H4 (cell line): ENCODE measurements around the gene MRPS34. TPM values are rescaled to one million over a fixed set of nuclear protein-coding genes. Genes with fewer than 3 reads are reported as not detected.

Experiments used
- DNase-seq: peaks from one replicate; pipeline ENCODE4 v3.0.0-alpha.2; 2015; ENCODE audit warnings: low spot score
- total RNA-seq: library from RNA; depleted of rRNA; stranded (reverse); fragments of >200 nt; shearing (Covaris generic); gene quantifications from 2 replicates; pipeline ENCODE4 v1.2.3, GENCODE V29; 2014; rRNA removed

The MRPS34 gene
- total RNA-seq, 1 experiment from 2014 or later: 114 TPM

DNA sequence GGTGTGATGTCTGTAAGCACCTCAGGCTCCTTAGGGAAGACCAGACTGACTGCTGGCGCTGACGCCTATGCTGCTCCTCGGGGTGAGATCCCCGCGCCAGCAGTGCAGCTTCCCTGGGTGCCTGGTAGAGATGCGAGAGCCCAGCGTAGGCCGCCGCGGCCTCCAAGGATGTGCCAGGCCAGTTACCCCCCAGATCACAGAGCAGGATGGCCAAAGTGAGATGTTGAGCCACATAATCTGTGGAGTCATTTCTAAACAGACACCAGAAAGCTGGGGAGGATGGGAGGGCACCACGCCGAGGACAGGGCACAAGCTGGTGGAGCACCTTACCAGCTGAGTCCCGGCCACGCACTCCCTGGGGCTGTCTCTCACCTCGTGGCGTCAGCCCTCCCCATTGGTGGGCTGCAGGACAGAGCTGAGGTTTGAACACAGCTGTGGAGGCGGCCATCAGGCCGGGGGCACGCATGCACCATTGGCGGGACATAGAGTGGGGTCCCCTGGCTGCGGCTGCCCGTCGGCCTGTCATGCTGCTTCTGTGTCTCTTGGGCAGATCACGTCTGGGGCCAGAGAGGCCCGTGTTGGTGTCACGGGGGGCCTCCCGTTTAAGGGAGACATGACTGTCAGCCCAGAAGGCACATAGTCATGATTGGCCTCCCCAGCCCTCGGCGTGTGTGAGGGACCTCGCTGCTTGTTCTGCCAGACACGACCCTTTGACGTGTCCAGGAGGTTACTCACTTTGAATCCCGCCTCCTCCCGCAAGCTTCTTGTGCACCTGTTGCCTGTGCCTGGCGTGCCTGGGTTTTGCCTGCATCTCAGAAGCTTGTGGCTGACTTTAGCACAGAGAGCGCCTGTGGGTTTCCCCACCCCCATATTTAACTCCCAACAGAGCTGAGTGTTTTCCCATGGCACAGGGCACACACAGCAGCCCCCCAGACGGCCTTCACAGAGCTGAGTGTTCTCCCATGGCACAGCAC is 45.0 kb downstream of the MRPS34 start:
- DNase-seq: no peak

DNA sequence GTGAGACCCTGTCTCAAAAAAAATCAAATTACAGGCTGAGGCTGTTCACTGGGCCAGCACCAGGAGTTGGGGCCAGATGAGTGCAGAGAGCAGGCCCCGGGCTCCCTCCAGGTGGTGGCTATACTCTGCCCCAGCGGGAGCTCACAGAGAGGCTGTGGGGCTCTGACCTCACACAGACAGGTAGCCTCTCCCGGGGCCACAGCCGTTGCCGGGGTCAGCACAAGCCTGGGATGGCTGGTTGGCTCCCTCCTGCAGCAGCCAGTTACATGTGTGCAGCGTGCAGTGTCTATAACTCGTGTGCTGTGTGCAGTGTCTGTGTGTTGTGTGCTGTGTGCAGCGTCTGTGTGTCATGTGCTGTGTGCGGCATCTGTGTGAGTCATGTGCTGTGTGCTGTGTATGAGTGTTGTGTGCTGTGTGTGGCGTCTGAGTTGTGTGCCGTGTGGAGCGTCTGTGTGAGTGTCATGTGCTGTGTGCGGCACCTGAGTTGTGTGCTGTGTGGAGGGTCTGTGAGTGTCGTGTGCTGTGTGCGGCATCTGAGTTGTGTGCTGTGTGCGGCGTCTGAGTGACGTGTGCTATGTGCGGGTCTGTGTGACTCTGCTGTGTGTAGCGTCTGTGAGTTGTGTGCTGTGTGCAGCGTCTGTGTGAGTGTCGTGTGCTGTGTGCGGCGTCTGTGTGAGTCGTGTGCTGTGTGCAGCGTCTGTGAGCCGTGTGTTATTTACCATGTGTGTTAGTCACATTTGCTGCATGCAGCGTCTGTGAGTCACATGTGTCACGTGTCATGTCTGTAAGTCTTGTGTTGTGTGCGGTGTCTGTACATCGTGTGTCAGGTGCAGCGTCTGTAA is 46.1 kb downstream of the MRPS34 start:
- no peak for DNase-seq

DNA sequence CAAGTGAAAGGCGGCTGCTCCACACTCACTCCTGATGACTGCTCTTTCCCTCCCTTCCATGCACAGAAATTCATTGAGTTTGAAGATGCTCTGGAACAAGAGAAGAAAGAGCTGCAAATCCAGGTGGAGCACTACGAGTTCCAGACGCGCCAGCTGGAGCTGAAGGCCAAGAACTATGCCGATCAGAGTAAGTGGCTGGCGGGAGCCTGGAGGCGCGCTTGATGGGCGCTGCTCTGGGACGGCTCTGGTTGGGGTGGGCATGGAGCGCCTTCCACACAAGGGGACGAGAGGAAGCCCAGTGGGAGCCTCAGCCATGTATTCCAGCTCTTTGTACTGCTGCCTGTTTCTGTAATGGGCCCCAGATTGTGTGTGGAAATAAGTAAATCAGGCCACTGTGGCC is 48.4 kb downstream of the MRPS34 start:
- no peak for DNase-seq

DNA sequence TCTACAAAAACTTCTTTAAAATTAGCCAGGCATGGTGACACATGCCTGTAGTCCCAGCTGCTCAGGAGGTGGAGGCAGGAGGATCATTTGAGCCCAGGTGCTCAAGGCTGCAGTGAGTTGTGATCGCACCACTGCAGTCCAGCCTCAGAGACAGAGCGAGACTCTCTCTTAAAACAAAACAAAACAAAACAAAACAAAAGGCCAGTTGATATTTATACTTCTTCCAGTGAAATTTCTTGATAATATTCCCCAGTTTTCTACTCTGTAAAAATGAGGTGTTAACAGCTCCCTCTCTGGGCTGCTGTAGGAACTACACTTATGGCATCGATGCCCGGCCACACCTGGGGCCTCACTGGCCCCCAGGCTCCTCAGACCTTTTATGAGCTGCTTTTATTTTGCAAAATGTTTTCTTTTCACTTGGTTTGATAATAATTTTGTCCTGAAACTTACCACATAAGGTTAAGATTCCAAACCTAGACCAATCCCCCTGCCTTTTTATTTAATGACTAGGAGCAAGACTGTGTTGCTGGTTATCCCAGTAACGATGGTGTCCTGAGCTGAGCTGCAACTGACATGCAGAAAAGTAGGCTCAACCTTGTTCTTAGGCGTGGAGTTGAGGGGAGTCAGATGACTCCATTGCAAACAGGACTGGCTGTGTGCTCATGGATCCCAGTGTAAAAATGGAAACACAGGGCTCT is 49.3 kb downstream of the MRPS34 start:
- no peak for DNase-seq

Other genes with a start within 250 kb of the MRPS34 start
- not detected in 2 replicates for gene TMEM204, start 239.5 kb downstream of the MRPS34 start, total RNA-seq
- gene IFT140, start 161.1 kb downstream of the MRPS34 start, total RNA-seq: 8.4 and 12.2 TPM in 2 replicates
- 2.4 and 3.1 TPM in 2 replicates for gene CRAMP1, start 160.8 kb downstream of the MRPS34 start, total RNA-seq
- gene JPT2, start 94.9 kb downstream of the MRPS34 start, total RNA-seq: 54.4 and 71.2 TPM in 2 replicates
- 2.6 and 4.4 TPM in 2 replicates for gene MAPK8IP3, start 66.9 kb downstream of the MRPS34 start, total RNA-seq
- 0.50 TPM in 1 of 2 replicates, not detected in the other for gene NME3, start 1.6 kb downstream of the MRPS34 start, total RNA-seq
- 0.90 and 1.2 TPM in 2 replicates for gene EME2, start 324 bp downstream of the MRPS34 start, total RNA-seq
- 20.1 and 23.9 TPM in 2 replicates for gene SPSB3, start 9.4 kb upstream of the MRPS34 start, total RNA-seq
- gene NUBP2, start 9.8 kb upstream of the MRPS34 start, total RNA-seq: 38.9 and 112 TPM in 2 replicates
- gene IGFALS, start 20.6 kb upstream of the MRPS34 start, total RNA-seq: not detected in 2 replicates
- 18.4 and 31.3 TPM in 2 replicates for gene HAGH, start 53.7 kb upstream of the MRPS34 start, total RNA-seq
- 23.8 and 27.6 TPM in 2 replicates for gene FAHD1, start 54.1 kb upstream of the MRPS34 start, total RNA-seq
- 2.8 and 9.0 TPM in 2 replicates for gene MEIOB, start 99.0 kb upstream of the MRPS34 start, total RNA-seq
- not detected in 2 replicates for gene HS3ST6, start 145.3 kb upstream of the MRPS34 start, total RNA-seq
- gene MSRB1, start 170.1 kb upstream of the MRPS34 start, total RNA-seq: 25.3 and 32.7 TPM in 2 replicates
- not detected in 2 replicates for gene RPL3L, start 181.6 kb upstream of the MRPS34 start, total RNA-seq
- 360 and 447 TPM in 2 replicates for gene NDUFB10, start 186.4 kb upstream of the MRPS34 start, total RNA-seq
- gene RPS2, start 191.7 kb upstream of the MRPS34 start, total RNA-seq: 2,920 and 3,088 TPM in 2 replicates
- not detected in 2 replicates for gene RNF151, start 193.7 kb upstream of the MRPS34 start, total RNA-seq
- gene TBL3, start 198.9 kb upstream of the MRPS34 start, total RNA-seq: 50.8 and 55.9 TPM in 2 replicates
- not detected in 2 replicates for gene NOXO1, start 208.3 kb upstream of the MRPS34 start, total RNA-seq
- gene GFER, start 211.1 kb upstream of the MRPS34 start, total RNA-seq: 13.4 and 15.1 TPM in 2 replicates
- 3.4 and 7.7 TPM in 2 replicates for gene SYNGR3, start 216.8 kb upstream of the MRPS34 start, total RNA-seq
- gene ZNF598, start 236.7 kb upstream of the MRPS34 start, total RNA-seq: 5.5 and 10.4 TPM in 2 replicates
- 2.7 TPM in 1 of 2 replicates, not detected in the other for gene NPW, start 246.7 kb upstream of the MRPS34 start, total RNA-seq